Measurements from ENCODE around the gene APC. TPM values are rescaled to one million over a fixed set of nuclear protein-coding genes. Genes with fewer than 3 reads are reported as not detected.
"Not testable (repeated sequence)": the region's sequence is repeated elsewhere in the genome, so short reads cannot be mapped to it uniquely, and the experiment has no call there.

APC gene
- total RNA-seq, 1 donor from 2014 or later = 36.9 TPM

DNA sequence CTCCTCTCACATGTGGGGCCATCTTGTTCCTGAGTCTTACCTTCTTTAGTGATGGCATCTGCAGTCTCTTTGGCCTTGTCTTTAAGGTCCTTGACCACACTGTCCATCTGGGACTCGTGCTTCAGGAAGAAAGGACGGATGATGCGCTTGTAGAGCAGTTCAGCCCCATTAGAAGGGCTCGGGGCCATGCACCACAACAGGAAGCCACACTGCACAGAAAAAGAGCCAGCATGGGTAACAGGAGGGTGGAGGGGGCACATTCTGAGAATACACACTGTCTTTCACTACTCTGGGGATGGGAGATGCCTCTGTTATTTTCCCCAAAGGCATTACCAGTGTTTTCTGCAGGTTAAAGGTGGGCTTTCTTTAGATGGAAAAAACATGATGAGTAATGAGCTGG is 149.3 kb downstream of the APC start:
- no peak for DNase-seq (ENCODE audit: extremely low spot score, unreplicated experiment)
- H3K9me3 Mint-ChIP-seq (ENCODE audit: unreplicated experiment) = no peaks in the 10 kb centered on the region
- H3K27ac Mint-ChIP-seq (ENCODE audit: unreplicated experiment) = no peak overlapping the region
- no peaks in the 10 kb centered on the region for H3K27me3 Mint-ChIP-seq (ENCODE audit: unreplicated experiment)
- H3K4me1 Mint-ChIP-seq (ENCODE audit: unreplicated experiment) = no peaks in the 10 kb centered on the region
- TF ChIP-seq, protein P1, sequence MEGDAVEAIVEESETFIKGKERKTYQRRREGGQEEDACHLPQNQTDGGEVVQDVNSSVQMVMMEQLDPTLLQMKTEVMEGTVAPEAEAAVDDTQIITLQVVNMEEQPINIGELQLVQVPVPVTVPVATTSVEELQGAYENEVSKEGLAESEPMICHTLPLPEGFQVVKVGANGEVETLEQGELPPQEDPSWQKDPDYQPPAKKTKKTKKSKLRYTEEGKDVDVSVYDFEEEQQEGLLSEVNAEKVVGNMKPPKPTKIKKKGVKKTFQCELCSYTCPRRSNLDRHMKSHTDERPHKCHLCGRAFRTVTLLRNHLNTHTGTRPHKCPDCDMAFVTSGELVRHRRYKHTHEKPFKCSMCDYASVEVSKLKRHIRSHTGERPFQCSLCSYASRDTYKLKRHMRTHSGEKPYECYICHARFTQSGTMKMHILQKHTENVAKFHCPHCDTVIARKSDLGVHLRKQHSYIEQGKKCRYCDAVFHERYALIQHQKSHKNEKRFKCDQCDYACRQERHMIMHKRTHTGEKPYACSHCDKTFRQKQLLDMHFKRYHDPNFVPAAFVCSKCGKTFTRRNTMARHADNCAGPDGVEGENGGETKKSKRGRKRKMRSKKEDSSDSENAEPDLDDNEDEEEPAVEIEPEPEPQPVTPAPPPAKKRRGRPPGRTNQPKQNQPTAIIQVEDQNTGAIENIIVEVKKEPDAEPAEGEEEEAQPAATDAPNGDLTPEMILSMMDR (IDR thresholded peaks at IDR 0.05) = no peak
- peaks cover 27% of the 10 kb centered on the region for H3K36me3 Mint-ChIP-seq (ENCODE audit: unreplicated experiment)
- no peak overlapping the region for H3K4me3 Mint-ChIP-seq (ENCODE audit: unreplicated experiment)

DNA sequence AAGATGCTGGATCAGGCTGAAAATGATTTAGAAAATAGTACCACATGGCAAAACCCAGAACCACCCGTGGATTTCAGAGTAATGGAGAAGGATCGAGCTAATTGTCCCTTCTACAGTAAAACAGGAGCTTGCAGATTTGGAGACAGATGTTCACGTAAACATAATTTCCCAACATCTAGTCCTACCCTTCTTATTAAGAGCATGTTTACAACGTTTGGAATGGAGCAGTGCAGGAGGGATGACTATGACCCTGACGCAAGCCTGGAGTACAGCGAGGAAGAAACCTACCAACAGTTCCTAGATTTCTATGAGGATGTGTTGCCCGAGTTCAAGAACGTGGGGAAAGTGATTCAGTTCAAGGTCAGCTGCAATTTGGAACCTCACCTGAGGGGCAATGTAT is 154.4 kb downstream of the APC start:
- not testable (repeated sequence) for H3K27ac Mint-ChIP-seq (ENCODE audit: unreplicated experiment); H3K4me3 Mint-ChIP-seq (ENCODE audit: unreplicated experiment); H3K9me3 Mint-ChIP-seq (ENCODE audit: unreplicated experiment); DNase-seq (ENCODE audit: extremely low spot score, unreplicated experiment); H3K4me1 Mint-ChIP-seq (ENCODE audit: unreplicated experiment); H3K27me3 Mint-ChIP-seq (ENCODE audit: unreplicated experiment)
- H3K36me3 Mint-ChIP-seq (ENCODE audit: unreplicated experiment) = peaks cover 18% of the 10 kb centered on the region

DNA sequence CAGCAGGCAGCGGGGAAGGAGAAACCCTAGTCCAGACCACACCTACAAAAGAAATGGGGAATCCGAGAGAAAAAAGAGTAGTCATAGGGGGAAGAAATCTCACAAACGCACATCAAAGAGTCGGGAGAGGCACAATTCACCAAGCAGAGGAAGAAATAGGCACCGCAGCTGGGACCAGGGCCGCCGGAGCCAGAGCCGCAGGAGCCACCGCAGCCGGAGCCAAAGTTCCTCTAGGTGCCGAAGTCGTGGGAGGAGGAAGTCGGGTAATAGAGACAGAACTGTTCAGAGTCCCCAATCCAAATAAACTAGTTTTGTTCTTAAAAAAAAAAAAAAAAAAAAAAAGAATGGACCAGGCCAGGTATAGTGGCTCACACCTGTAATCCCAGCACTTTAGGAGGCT is 155.1 kb downstream of the APC start:
- Mint-ChIP-seq H3K27ac (ENCODE audit: unreplicated experiment) (no peak overlapping the region), H3K27me3 (ENCODE audit: unreplicated experiment) (no peaks in the 10 kb centered on the region), H3K9me3 (ENCODE audit: unreplicated experiment) (no peaks in the 10 kb centered on the region), H3K4me3 (ENCODE audit: unreplicated experiment) (no peak overlapping the region), H3K36me3 (ENCODE audit: unreplicated experiment) (peaks cover 21% of the 10 kb centered on the region), H3K4me1 (ENCODE audit: unreplicated experiment) (no peaks in the 10 kb centered on the region)
- TF ChIP-seq, protein P1 (IDR thresholded peaks at IDR 0.05) = no peak
- DNase-seq (ENCODE audit: extremely low spot score, unreplicated experiment) = no peak

DNA sequence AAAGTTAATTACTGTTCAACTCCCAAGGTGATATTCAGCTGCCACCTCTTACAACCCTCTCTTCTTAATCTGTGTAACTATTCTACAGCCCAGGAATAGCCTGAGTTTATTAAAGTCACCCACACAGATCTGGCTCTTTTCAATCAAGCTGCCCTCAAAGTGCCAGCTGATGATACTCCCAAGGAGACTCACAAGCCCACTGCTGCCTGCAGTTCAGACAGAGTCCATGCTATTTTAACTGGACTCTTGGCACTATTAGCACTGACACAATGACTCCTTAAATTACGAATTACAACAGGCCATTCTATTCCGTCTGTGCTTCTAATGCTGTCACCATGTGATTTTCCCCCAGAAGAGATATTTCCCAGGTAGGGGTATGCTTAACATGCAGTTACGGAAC is 158.0 kb downstream of the APC start:
- Mint-ChIP-seq H3K36me3 (ENCODE audit: unreplicated experiment) (peaks cover 33% of the 10 kb centered on the region), H3K27ac (ENCODE audit: unreplicated experiment) (no peak overlapping the region), H3K4me3 (ENCODE audit: unreplicated experiment) (no peak overlapping the region), H3K4me1 (ENCODE audit: unreplicated experiment) (no peaks in the 10 kb centered on the region), H3K27me3 (ENCODE audit: unreplicated experiment) (no peaks in the 10 kb centered on the region), H3K9me3 (ENCODE audit: unreplicated experiment) (no peaks in the 10 kb centered on the region)
- no peak for DNase-seq (ENCODE audit: extremely low spot score, unreplicated experiment)
- TF ChIP-seq, protein P1 (IDR thresholded peaks at IDR 0.05) = no peak

Other genes starting within 250 kb of the APC start
- 50.6 and 55.3 TPM in 2 replicates for gene SRP19, start 123.4 kb downstream of the APC start, total RNA-seq
- 66.4 and 73.8 TPM in 2 replicates for gene REEP5, start 184.3 kb downstream of the APC start, total RNA-seq
- gene DCP2, start 238.9 kb downstream of the APC start, total RNA-seq = 39.7 and 45.6 TPM in 2 replicates